Skeletal muscle tissue (tissue), 4 donors: ENCODE results near the gene LGALS9. TPM values are rescaled to one million over a fixed set of nuclear protein-coding genes. Genes with fewer than 3 reads are reported as not detected.
"Not testable (repeated sequence)": the region's sequence is repeated elsewhere in the genome, so short reads cannot be mapped to it uniquely, and the experiment has no call there.

ENCODE experiments used
- H3K27ac ChIP-seq: one replicate; pipeline ENCODE4 v1.7.0; 2013; ENCODE audit warnings: mild to moderate bottlenecking, low read depth, low read length, inconsistent platforms
- H3K27me3 ChIP-seq, 3 donors: one replicate each; pipeline ENCODE4 v1.7.0; 2013; ENCODE audit warnings: low read length in 3 of 3; ENCODE audit not compliant: control insufficient read depth in 3 of 3, insufficient read depth in 3 of 3
- H3K36me3 ChIP-seq, 3 donors: one replicate each; pipeline ENCODE4 v1.7.0; 2013; ENCODE audit warnings: low read length in 3 of 3; ENCODE audit not compliant: control insufficient read depth in 3 of 3, insufficient read depth in 3 of 3
- H3K4me1 ChIP-seq, 3 donors: one replicate each; pipeline ENCODE4 v1.7.0; 2013; ENCODE audit warnings: low read length in 3 of 3, mild to moderate bottlenecking in 3 of 3; ENCODE audit not compliant: control insufficient read depth in 3 of 3, insufficient read depth in 3 of 3
- H3K4me3 ChIP-seq, 3 donors: one replicate each; pipeline ENCODE4 v1.7.0; 2013; ENCODE audit warnings: low read length in 3 of 3
- H3K9ac ChIP-seq, 3 donors: one replicate each; pipeline ENCODE4 v1.7.0; 2013; ENCODE audit warnings: low read length in 3 of 3, mild to moderate bottlenecking in 3 of 3, moderate library complexity in 2 of 3, low read depth in 1 of 3
- H3K9me3 ChIP-seq, 3 donors: one replicate each; pipeline ENCODE4 v1.7.0; 2013; ENCODE audit warnings: low read length in 3 of 3; ENCODE audit not compliant: control insufficient read depth in 3 of 3
- total RNA-seq: library from RNA; depleted of rRNA; stranded (reverse); fragments of >200 nt; gene quantifications from one replicate; pipeline ENCODE4 v1.2.3, GENCODE V29; 2014
- donor health status: Osteomylitis.

Gene LGALS9
- total RNA-seq, 1 donor from 2014 or later = 3.1 TPM

- not testable (repeated sequence) for H3K27ac ChIP-seq, H3K27me3 ChIP-seq, H3K36me3 ChIP-seq, H3K4me3 ChIP-seq, H3K9me3 ChIP-seq, H3K9ac ChIP-seq
- H3K4me1 ChIP-seq = peaks cover 12 to 20% (median 20%) of the 10 kb centered on the region in 3 donors
Observed at GRCh38 chr17:27649111-27649571, 18.2 kb downstream of the LGALS9 start.

DNA sequence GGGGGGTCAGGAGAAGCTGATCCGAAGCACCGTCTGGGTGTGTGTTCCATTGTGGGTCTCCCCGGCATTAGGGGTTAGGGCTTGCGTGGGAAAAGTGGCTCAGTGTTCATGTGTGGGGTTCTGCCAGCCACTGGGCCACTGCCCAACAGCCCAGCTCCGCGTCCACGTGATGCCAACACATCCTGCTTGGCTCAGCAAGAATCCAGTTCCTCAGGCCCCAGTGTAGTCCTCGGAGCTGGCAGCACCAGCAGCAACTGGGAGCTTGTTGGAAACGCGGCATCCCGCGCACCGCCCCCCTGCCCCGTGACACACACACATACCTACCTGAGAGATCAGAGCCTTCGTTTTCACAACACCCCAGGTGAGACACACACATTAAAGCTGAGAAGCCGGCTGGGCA lies 18.9 kb downstream of the LGALS9 start:
- H3K27ac ChIP-seq = no peak overlapping the region
- H3K36me3 ChIP-seq = no peaks in the 10 kb centered on the region
- peaks cover 0 to 2% (median 0%) of the 10 kb centered on the region in 3 donors for H3K27me3 ChIP-seq
- peaks cover 4 to 12% (median 12%) of the 10 kb centered on the region in 3 donors for H3K4me1 ChIP-seq
- H3K9me3 ChIP-seq = no peaks in the 10 kb centered on the region
- no peak overlapping the region for H3K4me3 ChIP-seq
- no peak overlapping the region for H3K9ac ChIP-seq

DNA sequence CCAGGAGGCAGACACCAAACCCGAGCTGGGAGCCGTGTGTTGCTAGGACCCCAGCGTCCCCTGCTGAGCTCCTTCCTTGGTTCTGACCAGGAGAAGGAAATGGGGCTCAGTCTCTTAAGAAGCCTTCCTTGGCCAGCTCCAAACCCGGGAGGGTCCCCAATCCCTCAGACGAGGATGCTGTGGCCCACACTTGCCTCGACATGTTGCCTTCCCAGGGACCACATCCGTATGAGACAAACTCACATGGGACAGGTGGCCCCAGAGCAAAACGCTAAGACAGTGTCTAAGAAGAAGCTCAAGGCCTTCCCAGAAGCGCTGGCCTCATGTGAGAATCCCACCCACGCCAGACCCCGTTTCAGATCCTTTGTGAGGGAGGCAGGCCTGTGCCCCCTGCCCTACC lies 19.8 kb downstream of the LGALS9 start:
- Histone ChIP-seq H3K4me1 (peaks cover 3 to 12% (median 12%) of the 10 kb centered on the region in 3 donors), H3K36me3 (no peaks in the 10 kb centered on the region), H3K9me3 (no peaks in the 10 kb centered on the region), H3K4me3 (no peak overlapping the region), H3K27me3 (peaks cover 0 to 5% (median 0%) of the 10 kb centered on the region in 3 donors), H3K27ac (no peak overlapping the region), H3K9ac (no peak overlapping the region)

DNA sequence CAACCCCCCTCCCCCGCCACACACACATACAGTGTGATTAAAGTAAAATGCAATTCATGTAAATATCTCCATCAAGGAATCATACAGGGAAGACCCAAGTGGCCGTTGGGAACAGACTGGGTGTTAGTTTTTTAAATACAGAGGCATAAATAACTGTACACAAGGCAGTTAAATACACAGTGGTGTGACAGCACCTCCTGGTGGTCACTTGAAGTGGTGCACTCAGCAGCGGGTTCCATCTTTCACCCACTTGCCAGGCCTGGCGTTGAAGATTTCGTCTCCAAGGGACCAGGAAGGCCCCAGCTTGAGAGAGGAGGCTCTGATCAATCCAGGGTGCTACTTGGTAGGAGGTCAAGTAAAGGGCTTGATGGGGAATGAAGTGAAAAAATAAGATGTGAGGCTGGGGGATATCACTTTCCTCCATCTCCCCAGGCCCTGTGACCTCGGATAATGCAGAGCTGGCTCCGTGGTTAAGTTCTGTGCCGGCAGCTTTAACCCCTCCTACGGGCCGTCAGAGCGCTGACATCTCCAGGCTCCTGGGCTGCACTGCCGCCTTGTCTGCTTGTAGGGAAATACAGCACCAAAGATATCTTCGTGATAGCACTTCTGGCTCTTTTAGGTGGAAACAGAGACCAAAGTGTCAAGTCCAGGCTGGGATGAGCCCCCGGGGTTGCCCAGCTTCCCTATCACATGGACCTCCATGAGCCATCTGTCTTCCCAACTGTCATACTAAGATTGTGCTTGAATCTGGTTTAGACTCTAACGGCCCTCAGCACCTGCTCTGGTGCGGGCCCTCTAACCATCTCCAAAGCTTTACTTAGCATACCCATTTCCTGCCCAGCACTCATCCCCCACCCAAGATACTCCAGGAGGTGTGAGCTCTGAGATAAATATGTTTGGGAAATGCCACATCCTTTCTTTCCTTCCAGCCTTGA lies 20.7 kb downstream of the LGALS9 start:
- Histone ChIP-seq H3K4me3 (no peak overlapping the region), H3K9ac (no peak overlapping the region), H3K9me3 (no peaks in the 10 kb centered on the region), H3K27me3 (peaks cover 0 to 5% (median 0%) of the 10 kb centered on the region in 3 donors), H3K4me1 (peaks cover 3 to 12% (median 12%) of the 10 kb centered on the region in 3 donors), H3K36me3 (no peaks in the 10 kb centered on the region), H3K27ac (no peak overlapping the region)

GRCh38 chr17:27653449-27653971 lies 22.5 kb downstream of the LGALS9 start:
- not testable (repeated sequence) for H3K9me3 ChIP-seq, H3K9ac ChIP-seq, H3K27me3 ChIP-seq, H3K4me3 ChIP-seq, H3K36me3 ChIP-seq, H3K27ac ChIP-seq
- H3K4me1 ChIP-seq = peaks cover 3 to 12% (median 10%) of the 10 kb centered on the region in 3 donors

- Histone ChIP-seq H3K9me3 (no peaks in the 10 kb centered on the region), H3K4me3 (no peak overlapping the region), H3K4me1 (peaks cover 3 to 9% (median 7%) of the 10 kb centered on the region in 3 donors), H3K9ac (no peak overlapping the region), H3K36me3 (no peaks in the 10 kb centered on the region), H3K27ac (no peak overlapping the region), H3K27me3 (peaks cover 0 to 5% (median 0%) of the 10 kb centered on the region in 3 donors)
Observed at GRCh38 chr17:27654136-27654535, 23.1 kb downstream of the LGALS9 start.

GRCh38 chr17:27654654-27655524 lies 23.9 kb downstream of the LGALS9 start:
- no peak overlapping the region for H3K4me3 ChIP-seq
- H3K36me3 ChIP-seq = no peaks in the 10 kb centered on the region
- no peak overlapping the region for H3K27ac ChIP-seq
- peaks cover 0 to 5% (median 0%) of the 10 kb centered on the region in 3 donors for H3K27me3 ChIP-seq
- H3K9me3 ChIP-seq = no peaks in the 10 kb centered on the region
- H3K9ac ChIP-seq = no peak overlapping the region
- H3K4me1 ChIP-seq = peaks cover under 1 to 2% (median 1%) of the 10 kb centered on the region in 3 donors

- not testable (repeated sequence) for H3K9me3 ChIP-seq, H3K27ac ChIP-seq, H3K9ac ChIP-seq, H3K4me1 ChIP-seq, H3K4me3 ChIP-seq, H3K36me3 ChIP-seq, H3K27me3 ChIP-seq
Observed at GRCh38 chr17:27655525-27656111, 24.6 kb downstream of the LGALS9 start.

DNA sequence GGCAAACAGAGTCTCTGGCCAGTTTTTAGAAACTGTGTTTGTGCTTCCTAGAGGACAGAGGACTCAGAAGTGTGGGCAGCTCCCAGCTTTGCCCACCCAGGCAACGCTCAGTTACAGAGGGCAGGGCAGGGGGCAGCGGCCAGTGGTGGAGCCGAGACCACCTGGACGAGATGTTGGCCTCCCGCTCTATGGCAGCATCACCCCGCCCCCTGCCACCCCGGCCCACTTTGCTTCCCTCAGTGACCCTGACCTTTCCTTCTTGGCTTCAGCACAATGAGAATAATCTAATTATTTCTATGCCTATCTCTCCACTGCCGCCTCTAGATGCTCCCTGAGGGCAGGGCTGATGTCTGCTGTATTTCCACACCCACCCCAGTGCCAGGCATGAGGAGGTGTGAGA lies 25.6 kb downstream of the LGALS9 start:
- H3K9ac ChIP-seq, H3K4me3 ChIP-seq, H3K36me3 ChIP-seq, H3K9me3 ChIP-seq, H3K27ac ChIP-seq, H3K27me3 ChIP-seq, H3K4me1 ChIP-seq: not testable (repeated sequence)
